HUDEP-2 (cell line): ENCODE measurements around the gene MYOCD.
A peak's percentile ranks its signal among the peaks of the same experiment; 100 is the strongest.

ENCODE experiments used
- DNase-seq, 76 experiments: peaks; one replicate each; lab custom pipeline; 2025; ENCODE audit not compliant: unreplicated experiment in 76 of 76; lab: John Stamatoyannopoulos, UW

MYOCD gene

GRCh38 chr17:12642034-12642433 lies 23.7 kb upstream of the MYOCD start:
- no peak for DNase-seq

- no peak for DNase-seq
Measured at GRCh38 chr17:12643822-12644221, 21.9 kb upstream of the MYOCD start.

- DNase-seq = no peak
Measured at GRCh38 chr17:12644623-12645022, 21.1 kb upstream of the MYOCD start.

- no peak for DNase-seq
Measured at GRCh38 chr17:12646761-12647422, 18.8 kb upstream of the MYOCD start.

GRCh38 chr17:12648498-12648897 lies 17.2 kb upstream of the MYOCD start:
- DNase-seq = no peak

GRCh38 chr17:12655936-12656335 lies 9.8 kb upstream of the MYOCD start:
- no peak for DNase-seq

- no peak for DNase-seq
Measured at GRCh38 chr17:12656354-12656753, 9.3 kb upstream of the MYOCD start.

GRCh38 chr17:12659500-12659899 lies 6.2 kb upstream of the MYOCD start:
- no peak for DNase-seq

- DNase-seq = no peak
Measured at GRCh38 chr17:12664252-12664651, 1.4 kb upstream of the MYOCD start.

- DNase-seq = no peak
Measured at GRCh38 chr17:12664894-12665262, 812 bp upstream of the MYOCD start.

GRCh38 chr17:12666718-12667117 lies 1.0 kb downstream of the MYOCD start:
- DNase-seq = no peak

- peak in 13 of 76 experiments; percentile 2 to 30 (median 6) for DNase-seq
Measured at GRCh38 chr17:12667299-12667958, 1.7 kb downstream of the MYOCD start.

- no peak for DNase-seq
Measured at GRCh38 chr17:12671906-12672305, 6.2 kb downstream of the MYOCD start.

- DNase-seq = no peak
Measured at GRCh38 chr17:12672947-12673346, 7.3 kb downstream of the MYOCD start.

GRCh38 chr17:12673788-12674187 lies 8.1 kb downstream of the MYOCD start:
- no peak for DNase-seq

- no peak for DNase-seq
Measured at GRCh38 chr17:12680407-12680897, 14.8 kb downstream of the MYOCD start.

GRCh38 chr17:12680993-12681392 lies 15.3 kb downstream of the MYOCD start:
- DNase-seq = no peak

- DNase-seq = no peak
Measured at GRCh38 chr17:12683299-12683698, 17.6 kb downstream of the MYOCD start.

GRCh38 chr17:12686486-12686885 lies 20.8 kb downstream of the MYOCD start:
- no peak for DNase-seq

- DNase-seq = no peak
Measured at GRCh38 chr17:12688382-12688781, 22.7 kb downstream of the MYOCD start.

GRCh38 chr17:12691173-12691572 lies 25.5 kb downstream of the MYOCD start:
- no peak for DNase-seq

- DNase-seq = no peak
Measured at GRCh38 chr17:12693640-12694039, 27.9 kb downstream of the MYOCD start.
